GM18868 (cell line): ENCODE data around the gene ABCA12.

Experiments
- ATAC-seq: cut with Tn5 transposase; IDR thresholded peaks from one replicate; pipeline ENCODE4 v1.9.1; 2021; ENCODE audit warnings: mild to moderate bottlenecking, moderate library complexity; ENCODE audit not compliant: unreplicated experiment

Gene ABCA12

GRCh38 chr2:214966420-214966819 is 172.0 kb downstream of the ABCA12 start:
- no peak for ATAC-seq

GRCh38 chr2:214960677-214961076 is 177.7 kb downstream of the ABCA12 start:
- no peak for ATAC-seq

- ATAC-seq = peak; percentile 82
These were observed 191.5 kb downstream of the ABCA12 start for GRCh38 chr2:214946949-214947348.

- ATAC-seq = no peak
These were observed 204.4 kb downstream of the ABCA12 start for GRCh38 chr2:214934006-214934405.

GRCh38 chr2:214904634-214905033 is 233.8 kb downstream of the ABCA12 start:
- ATAC-seq = no peak

- no peak for ATAC-seq
These were observed 234.2 kb downstream of the ABCA12 start for GRCh38 chr2:214904176-214904575.

- ATAC-seq = no peak
These were observed 236.1 kb downstream of the ABCA12 start for GRCh38 chr2:214902286-214902685.

GRCh38 chr2:214899751-214900150 is 238.7 kb downstream of the ABCA12 start:
- no peak for ATAC-seq

- ATAC-seq = no peak
These were observed 242.2 kb downstream of the ABCA12 start for GRCh38 chr2:214896274-214896673.

- no peak for ATAC-seq
These were observed 243.0 kb downstream of the ABCA12 start for GRCh38 chr2:214895469-214895868.

- ATAC-seq = no peak
These were observed 249.1 kb downstream of the ABCA12 start for GRCh38 chr2:214889301-214889700.

GRCh38 chr2:214881647-214882202 is 256.7 kb downstream of the ABCA12 start:
- ATAC-seq = no peak
